DND-41 (cell line): ENCODE data around the gene FBXW5.

ENCODE experiments used
- CTCF ChIP-seq: IDR thresholded peaks from 2 replicates; pipeline ENCODE4 v1.5.1; 2012; ENCODE audit warnings: borderline replicate concordance, low read length, moderate library complexity, mild to moderate bottlenecking; ENCODE audit not compliant: poor library complexity, severe bottlenecking; ENCODE audit errors: extremely low read depth
- EZH2 ChIP-seq: IDR thresholded peaks from 3 replicates; pipeline ENCODE4 v1.6.1; 2012; ENCODE audit warnings: borderline replicate concordance, low read depth, mild to moderate bottlenecking, moderate library complexity, low read length, inconsistent platforms; ENCODE audit not compliant: severe bottlenecking

- no peak for TF ChIP-seq EZH2
- TF ChIP-seq CTCF = no peak
Observed at GRCh38 chr9:136965771-136966484, 21.4 kb upstream of the FBXW5 start.
